ENCODE measurements around the gene DIDO1. TPM values are rescaled to one million over a fixed set of nuclear protein-coding genes. Genes with fewer than 3 reads are reported as not detected.

Gene DIDO1
- total and polyA plus RNA-seq, 2 of the 13 experiments (the other 11 are each of a cell fraction or from before 2014, with no cell fraction given) = 75.0 to 75.1 TPM

DNA sequence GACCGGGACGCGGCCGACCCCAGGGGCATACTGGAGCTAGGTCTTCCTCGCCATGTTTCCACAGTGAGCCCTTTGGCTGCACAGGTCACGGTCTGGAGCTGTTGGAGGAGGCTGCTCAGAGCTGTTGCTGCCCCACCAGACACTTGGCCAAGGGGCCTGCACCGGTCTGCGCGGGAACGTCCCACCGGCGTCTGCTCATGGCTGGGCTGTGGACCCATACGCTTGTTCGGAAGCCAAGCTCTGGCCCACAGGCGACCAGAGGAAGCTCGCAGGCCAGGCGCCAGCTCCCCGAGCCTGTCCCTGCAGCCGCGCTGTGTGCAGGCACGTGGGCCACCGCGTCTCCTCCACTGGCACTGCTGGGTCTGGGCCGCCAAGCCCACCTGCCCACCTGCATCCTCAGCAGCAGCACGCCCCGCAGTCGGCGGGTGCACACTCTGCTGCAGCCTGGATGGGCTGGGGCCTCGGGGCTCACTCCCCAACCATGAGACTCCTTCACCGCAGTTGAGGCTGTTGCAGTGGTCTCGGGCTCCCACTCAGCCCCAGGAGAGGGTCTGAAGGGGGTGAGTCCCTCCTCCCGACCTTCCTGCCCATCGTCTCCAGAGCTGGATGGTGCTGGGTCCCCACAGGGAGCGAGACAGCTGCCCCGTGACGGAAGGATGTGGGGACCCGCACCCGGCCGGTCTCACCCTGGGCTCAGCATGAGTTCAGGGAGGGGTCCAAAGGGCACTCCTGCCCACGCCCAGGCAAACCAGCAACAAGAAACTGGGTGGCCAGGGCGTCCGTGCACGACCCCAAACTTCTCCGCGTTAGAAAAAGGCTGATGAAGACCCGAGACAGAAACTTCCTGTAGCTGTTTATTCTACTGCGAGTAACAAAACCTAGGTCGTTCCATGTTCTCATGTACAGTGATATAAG, 49.1 kb downstream of the DIDO1 start (continued):
- TF ChIP-seq RBAK (CRISPR knock-in tag; IDR thresholded peaks at IDR 0.05) (no peak), ZNF670 (CRISPR knock-in tag; IDR thresholded peaks at IDR 0.05; ENCODE audit: borderline replicate concordance) (no peak), ZNF841 (CRISPR knock-in tag; IDR thresholded peaks at IDR 0.05; ENCODE audit: borderline replicate concordance) (no peak), ZNF383 (CRISPR knock-in tag; IDR thresholded peaks at IDR 0.05; ENCODE audit: borderline replicate concordance) (no peak), MTA3 (CRISPR knock-in tag; IDR thresholded peaks at IDR 0.05) (no peak), LCORL (IDR thresholded peaks at IDR 0.05) (no peak), LCORL (CRISPR knock-in tag; IDR thresholded peaks at IDR 0.05) (no peak), ZNF20 (CRISPR knock-in tag; IDR thresholded peaks at IDR 0.05) (no peak), ZNF382 (CRISPR knock-in tag; IDR thresholded peaks at IDR 0.05; ENCODE audit: borderline replicate concordance) (no peak), ZSCAN22 (CRISPR knock-in tag; IDR thresholded peaks at IDR 0.05) (no peak), PHB2 (IDR thresholded peaks at IDR 0.05; ENCODE audit: partially characterized antibody) (no peak), HNRNPLL (IDR thresholded peaks at IDR 0.05; ENCODE audit: low read depth, low read length, poor library complexity, severe bottlenecking) (peak; percentile 19), GATAD1 (CRISPR knock-in tag; IDR thresholded peaks at IDR 0.05) (no peak), KDM6A (CRISPR knock-in tag; IDR thresholded peaks at IDR 0.05; ENCODE audit: low read depth) (no peak), ZNF839 (CRISPR knock-in tag; IDR thresholded peaks at IDR 0.05; ENCODE audit: borderline replicate concordance) (no peak), PHF8 (CRISPR knock-in tag; IDR thresholded peaks at IDR 0.05) (0 out of 2 replicates have a peak, but pooled peaks have one; percentile 5), ZC3H13 (CRISPR knock-in tag; IDR thresholded peaks at IDR 0.05) (peak; percentile 82; the same call in 1 of the 2 replicates)
- TF ChIP-seq, protein P1, sequence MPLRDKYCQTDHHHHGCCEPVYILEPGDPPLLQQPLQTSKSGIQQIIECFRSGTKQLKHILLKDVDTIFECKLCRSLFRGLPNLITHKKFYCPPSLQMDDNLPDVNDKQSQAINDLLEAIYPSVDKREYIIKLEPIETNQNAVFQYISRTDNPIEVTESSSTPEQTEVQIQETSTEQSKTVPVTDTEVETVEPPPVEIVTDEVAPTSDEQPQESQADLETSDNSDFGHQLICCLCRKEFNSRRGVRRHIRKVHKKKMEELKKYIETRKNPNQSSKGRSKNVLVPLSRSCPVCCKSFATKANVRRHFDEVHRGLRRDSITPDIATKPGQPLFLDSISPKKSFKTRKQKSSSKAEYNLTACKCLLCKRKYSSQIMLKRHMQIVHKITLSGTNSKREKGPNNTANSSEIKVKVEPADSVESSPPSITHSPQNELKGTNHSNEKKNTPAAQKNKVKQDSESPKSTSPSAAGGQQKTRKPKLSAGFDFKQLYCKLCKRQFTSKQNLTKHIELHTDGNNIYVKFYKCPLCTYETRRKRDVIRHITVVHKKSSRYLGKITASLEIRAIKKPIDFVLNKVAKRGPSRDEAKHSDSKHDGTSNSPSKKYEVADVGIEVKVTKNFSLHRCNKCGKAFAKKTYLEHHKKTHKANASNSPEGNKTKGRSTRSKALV (CRISPR knock-in tag; IDR thresholded peaks at IDR 0.05) = no peak
- TF ChIP-seq, protein P2, sequence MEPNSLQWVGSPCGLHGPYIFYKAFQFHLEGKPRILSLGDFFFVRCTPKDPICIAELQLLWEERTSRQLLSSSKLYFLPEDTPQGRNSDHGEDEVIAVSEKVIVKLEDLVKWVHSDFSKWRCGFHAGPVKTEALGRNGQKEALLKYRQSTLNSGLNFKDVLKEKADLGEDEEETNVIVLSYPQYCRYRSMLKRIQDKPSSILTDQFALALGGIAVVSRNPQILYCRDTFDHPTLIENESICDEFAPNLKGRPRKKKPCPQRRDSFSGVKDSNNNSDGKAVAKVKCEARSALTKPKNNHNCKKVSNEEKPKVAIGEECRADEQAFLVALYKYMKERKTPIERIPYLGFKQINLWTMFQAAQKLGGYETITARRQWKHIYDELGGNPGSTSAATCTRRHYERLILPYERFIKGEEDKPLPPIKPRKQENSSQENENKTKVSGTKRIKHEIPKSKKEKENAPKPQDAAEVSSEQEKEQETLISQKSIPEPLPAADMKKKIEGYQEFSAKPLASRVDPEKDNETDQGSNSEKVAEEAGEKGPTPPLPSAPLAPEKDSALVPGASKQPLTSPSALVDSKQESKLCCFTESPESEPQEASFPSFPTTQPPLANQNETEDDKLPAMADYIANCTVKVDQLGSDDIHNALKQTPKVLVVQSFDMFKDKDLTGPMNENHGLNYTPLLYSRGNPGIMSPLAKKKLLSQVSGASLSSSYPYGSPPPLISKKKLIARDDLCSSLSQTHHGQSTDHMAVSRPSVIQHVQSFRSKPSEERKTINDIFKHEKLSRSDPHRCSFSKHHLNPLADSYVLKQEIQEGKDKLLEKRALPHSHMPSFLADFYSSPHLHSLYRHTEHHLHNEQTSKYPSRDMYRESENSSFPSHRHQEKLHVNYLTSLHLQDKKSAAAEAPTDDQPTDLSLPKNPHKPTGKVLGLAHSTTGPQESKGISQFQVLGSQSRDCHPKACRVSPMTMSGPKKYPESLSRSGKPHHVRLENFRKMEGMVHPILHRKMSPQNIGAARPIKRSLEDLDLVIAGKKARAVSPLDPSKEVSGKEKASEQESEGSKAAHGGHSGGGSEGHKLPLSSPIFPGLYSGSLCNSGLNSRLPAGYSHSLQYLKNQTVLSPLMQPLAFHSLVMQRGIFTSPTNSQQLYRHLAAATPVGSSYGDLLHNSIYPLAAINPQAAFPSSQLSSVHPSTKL (CRISPR knock-in tag; IDR thresholded peaks at IDR 0.05) = no peak
- TF ChIP-seq, protein P3, sequence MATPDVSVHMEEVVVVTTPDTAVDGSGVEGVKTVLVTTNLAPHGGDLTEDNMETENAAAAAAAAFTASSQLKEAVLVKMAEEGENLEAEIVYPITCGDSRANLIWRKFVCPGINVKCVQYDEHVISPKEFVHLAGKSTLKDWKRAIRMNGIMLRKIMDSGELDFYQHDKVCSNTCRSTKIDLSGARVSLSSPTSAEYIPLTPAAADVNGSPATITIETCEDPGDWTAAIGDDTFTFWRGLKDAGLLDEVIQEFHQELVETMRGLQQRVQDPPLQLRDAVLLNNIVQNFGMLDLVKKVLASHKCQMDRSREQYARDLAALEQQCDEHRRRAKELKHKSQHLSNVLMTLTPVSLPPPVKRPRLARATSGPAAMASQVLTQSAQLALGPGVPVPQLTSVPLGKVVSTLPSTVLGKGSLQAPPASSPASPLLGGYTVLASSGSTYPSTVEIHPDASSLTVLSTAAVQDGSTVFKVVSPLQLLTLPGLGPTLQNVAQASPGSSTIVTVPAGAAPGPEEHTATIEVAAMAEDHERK (CRISPR knock-in tag; IDR thresholded peaks at IDR 0.05; ENCODE audit: low read depth) = no peak

Measured in HepG2 (cell line).